AG09309 (cell line): Measurements from ENCODE around the gene IL1B.

Experiments
- DNase-seq: peaks from one replicate; pipeline ENCODE4 v3.0.0-alpha.2; 2010; ENCODE audit warnings: low read depth
- H3K4me3 ChIP-seq: 2 replicates; pipeline ENCODE4 v1.5.1; 2011; ENCODE audit warnings: mild to moderate bottlenecking, low read depth, low read length, moderate library complexity; ENCODE audit not compliant: control insufficient read depth
- CTCF ChIP-seq: IDR thresholded peaks from 2 replicates; pipeline ENCODE4 v1.5.1; 2011; ENCODE audit warnings: mild to moderate bottlenecking, low read depth, low read length, inconsistent platforms; ENCODE audit not compliant: insufficient read depth, control insufficient read depth; ENCODE audit errors: missing control alignments

Gene IL1B

DNA sequence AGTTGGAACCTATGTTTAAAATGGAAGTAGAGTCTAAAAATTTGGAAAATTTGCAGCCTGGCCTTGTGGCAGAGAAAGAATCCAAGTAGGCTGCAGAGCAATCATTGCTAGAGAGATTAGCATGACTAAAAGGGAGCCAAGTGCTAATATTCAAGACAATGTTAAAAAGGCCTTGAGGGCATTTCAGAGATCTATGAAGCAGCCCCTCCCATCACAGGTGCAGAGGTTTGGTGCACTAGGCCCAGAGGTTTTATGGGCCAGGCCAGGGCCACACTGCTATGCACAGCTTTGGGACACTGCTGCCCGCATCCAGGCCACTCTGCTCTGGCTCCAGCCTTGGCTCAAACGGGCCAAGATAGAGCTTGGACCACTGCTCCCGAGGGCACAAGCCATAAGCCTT, 45.6 kb downstream of the IL1B start:
- no peak overlapping the region for H3K4me3 ChIP-seq

GRCh38 chr2:112790305-112790704, 46.3 kb downstream of the IL1B start:
- no peak for TF ChIP-seq CTCF
- no peak for DNase-seq
- no peak overlapping the region for H3K4me3 ChIP-seq

More for the DNA sequence above, 45.6 kb downstream of the IL1B start:
- no peak for DNase-seq
- no peak for TF ChIP-seq CTCF

DNA sequence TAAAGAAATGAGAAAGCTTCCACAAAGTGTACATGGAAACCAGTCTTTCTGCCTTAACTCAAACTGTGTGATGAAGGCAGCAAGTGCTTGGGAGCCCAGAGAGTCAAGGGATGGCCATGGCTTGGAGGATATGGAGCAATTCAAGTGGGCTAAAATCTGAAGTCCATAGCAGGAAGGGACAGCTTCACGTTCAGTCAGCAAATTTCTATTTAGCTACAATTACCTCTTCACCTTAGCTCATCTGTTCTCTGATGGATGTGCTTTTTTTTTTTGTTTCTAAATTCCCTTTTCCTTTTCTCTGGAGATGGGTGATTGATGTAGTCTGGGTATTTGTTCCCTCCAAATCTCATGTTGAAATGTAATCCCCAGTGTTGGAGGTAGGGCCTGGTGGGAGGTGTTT, 47.4 kb downstream of the IL1B start:
- no peak for TF ChIP-seq CTCF
- no peak for DNase-seq
- no peak overlapping the region for H3K4me3 ChIP-seq

GRCh38 chr2:112788653-112789052, 47.9 kb downstream of the IL1B start:
- DNase-seq: no peak
- H3K4me3 ChIP-seq: no peak overlapping the region
- no peak for TF ChIP-seq CTCF

- DNase-seq: no peak
- TF ChIP-seq CTCF: no peak
- H3K4me3 ChIP-seq: no peak overlapping the region
Observed at GRCh38 chr2:112787729-112788393, 48.7 kb downstream of the IL1B start.

GRCh38 chr2:112787294-112787693, 49.3 kb downstream of the IL1B start:
- no peak for TF ChIP-seq CTCF
- no peak overlapping the region for H3K4me3 ChIP-seq
- no peak for DNase-seq
